ENCODE measurements around the gene ADGRG6.

ADGRG6 gene

DNA sequence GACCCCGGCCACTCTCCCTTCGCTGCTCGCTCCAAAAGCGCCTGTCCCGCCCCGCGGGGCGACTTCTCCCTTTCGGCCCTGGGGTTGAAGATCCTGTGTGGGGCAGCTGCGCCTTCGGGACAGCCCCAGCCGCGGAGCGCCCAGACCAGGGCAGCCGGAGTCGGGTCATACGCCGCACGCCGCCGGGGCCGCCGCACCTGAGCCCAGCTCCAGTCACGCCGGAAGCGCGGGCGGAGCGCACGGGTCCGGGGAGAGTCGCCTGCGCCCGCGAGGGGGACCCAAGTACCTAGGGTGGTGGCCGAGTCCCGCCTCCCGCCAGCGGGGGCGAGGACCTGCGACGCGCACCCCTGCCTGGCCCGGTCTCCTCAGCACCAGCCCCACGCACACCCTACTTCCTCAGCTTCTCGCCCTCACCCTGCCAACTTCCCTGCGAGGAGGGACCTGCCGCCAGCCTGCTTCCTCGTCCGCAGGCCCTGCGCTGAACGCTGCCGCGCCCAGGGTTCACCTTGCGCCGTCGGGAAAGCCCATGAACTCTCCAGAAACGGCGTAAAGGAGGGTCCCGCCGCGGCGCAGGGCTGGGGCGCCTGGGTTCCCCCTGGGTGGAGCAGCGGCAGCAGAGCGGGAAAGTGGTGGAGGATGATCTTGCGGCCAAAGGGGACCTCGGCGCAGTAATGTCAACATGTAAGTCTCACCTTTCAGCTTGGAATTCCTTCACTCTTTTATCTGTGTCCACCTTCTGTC is at the start of gene ADGRG6:
Gene ADGRG6, plus strand, starts transcription at position 357 of the 741 bp plus-strand sequence. Its CDS starts 323 bp downstream, at position 680.
- CTCF ChIA-PET: interaction anchor here (0.6 to 2.1 kb wide), 6 partner anchors 12 to 176 kb away, joined by 3 to 14 read pairs (median 3); no protein-coding TSS in a partner anchor
- TF ChIP-seq L3MBTL2 (conservative IDR thresholded peaks at IDR 0.05) (peak; percentile 86), FOXK2 (IDR thresholded peaks at IDR 0.05) (no peak)
- peak; percentile 69 for DNase-seq (ENCODE audit: extremely low spot score)
- POLR2A ChIA-PET: interaction anchor here (0.9 to 1.4 kb wide), 9 partner anchors 12 to 146 kb away, joined by 3 to 6 read pairs (median 4); no protein-coding TSS in a partner anchor

DNA sequence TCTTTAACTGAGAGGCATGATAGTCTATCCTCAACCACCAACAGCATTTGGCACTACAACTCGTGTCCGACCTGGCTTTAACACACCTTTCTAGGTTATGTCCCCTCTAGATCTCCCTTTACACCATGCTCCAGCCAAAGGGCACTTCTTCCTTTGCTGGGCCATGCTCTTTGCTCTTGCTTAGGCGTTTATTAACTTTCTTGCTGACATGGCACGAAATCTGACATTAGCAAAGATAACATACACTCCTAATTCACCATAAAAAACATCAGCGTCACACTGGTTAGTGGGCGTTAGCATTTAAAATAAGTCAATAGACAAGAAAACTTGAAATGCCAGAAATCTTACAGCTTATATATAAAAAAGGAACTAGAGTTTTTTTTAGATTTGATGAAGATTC is 47.3 kb upstream of the ADGRG6 start:
- TF ChIP-seq FOXK2 (IDR thresholded peaks at IDR 0.05) (no peak), ELF4 (IDR thresholded peaks at IDR 0.05) (no peak), TARDBP (IDR thresholded peaks at IDR 0.05) (no peak), L3MBTL2 (conservative IDR thresholded peaks at IDR 0.05) (no peak)
- ChIA-PET CTCF (interaction anchor here (0.8 kb wide), 1 partner anchor 22 kb away, joined by 3 read pairs; no protein-coding TSS in a partner anchor), POLR2A (no interaction called here)
- no peak for DNase-seq (ENCODE audit: extremely low spot score)

DNA sequence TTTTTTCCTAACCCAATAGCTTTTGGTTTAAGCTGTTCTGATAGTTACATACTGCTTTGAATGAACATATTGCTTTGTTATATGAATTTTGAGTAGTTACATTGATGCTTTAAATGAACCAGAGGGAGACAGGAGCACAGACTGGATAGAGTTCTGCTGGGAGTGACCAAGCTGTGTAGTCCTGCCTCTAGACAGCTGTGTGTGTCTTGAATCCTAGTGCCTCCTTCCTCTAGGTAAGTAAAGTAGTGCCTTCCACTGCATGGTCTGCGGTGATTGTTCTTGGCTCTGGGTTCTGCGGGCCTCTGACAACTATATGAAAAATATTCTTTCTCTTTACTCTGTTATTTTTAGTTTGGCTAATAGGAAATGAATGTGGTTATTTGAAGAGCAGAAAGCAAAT is 46.0 kb upstream of the ADGRG6 start:
- TF ChIP-seq L3MBTL2 (conservative IDR thresholded peaks at IDR 0.05): no peak
- no peak for TF ChIP-seq FOXK2 (IDR thresholded peaks at IDR 0.05)
- TF ChIP-seq ARNT (IDR thresholded peaks at IDR 0.05): no peak
- TF ChIP-seq CTBP1 (IDR thresholded peaks at IDR 0.05; ENCODE audit: borderline replicate concordance): no peak
- TF ChIP-seq TARDBP (IDR thresholded peaks at IDR 0.05): no peak
- no peak for TF ChIP-seq SP1 (IDR thresholded peaks at IDR 0.05)
- TF ChIP-seq NFRKB (IDR thresholded peaks at IDR 0.05): no peak
- TF ChIP-seq LEF1 (IDR thresholded peaks at IDR 0.05; ENCODE audit: borderline replicate concordance): no peak
- TF ChIP-seq FOXM1 (IDR thresholded peaks at IDR 0.05; ENCODE audit: borderline replicate concordance): no peak
- no peak for TF ChIP-seq ELF4 (IDR thresholded peaks at IDR 0.05)
- DNase-seq (ENCODE audit: extremely low spot score): no peak
- ChIA-PET POLR2A (no interaction called here), CTCF (interaction anchor here (0.6 kb wide), 2 partner anchors 8 to 100 kb away, joined by 3 to 5 read pairs; no protein-coding TSS in a partner anchor)

DNA sequence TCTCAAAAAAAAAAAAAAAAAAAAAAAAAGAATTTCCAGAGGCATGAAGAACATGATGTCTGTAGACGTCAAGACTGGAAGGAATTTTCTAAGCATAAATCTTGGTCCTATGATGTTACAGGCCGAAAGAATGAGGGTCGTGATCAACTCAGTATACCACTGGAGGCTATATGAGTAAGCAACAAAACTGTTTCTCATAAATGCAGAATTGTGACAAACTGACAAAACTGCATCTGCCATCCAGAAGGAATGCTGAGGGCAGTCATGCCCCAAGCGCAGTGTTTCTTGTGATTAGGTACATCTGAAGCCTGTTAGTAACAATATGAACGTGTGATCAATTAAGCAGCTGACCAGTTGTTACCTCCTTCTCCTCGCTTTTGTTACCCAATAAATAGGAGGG is 43.5 kb upstream of the ADGRG6 start:
- TF ChIP-seq SP1 (IDR thresholded peaks at IDR 0.05): no peak
- TF ChIP-seq HDGF (IDR thresholded peaks at IDR 0.05; ENCODE audit: borderline replicate concordance): no peak
- no peak for TF ChIP-seq SUZ12 (IDR thresholded peaks at IDR 0.05)
- no peak for TF ChIP-seq BHLHE40 (IDR thresholded peaks at IDR 0.05; ENCODE audit: borderline replicate concordance)
- TF ChIP-seq TARDBP (IDR thresholded peaks at IDR 0.05): no peak
- TF ChIP-seq NFRKB (IDR thresholded peaks at IDR 0.05): no peak
- TF ChIP-seq L3MBTL2 (conservative IDR thresholded peaks at IDR 0.05): no peak
- no peak for TF ChIP-seq ELF4 (IDR thresholded peaks at IDR 0.05)
- no peak for TF ChIP-seq CTBP1 (IDR thresholded peaks at IDR 0.05; ENCODE audit: borderline replicate concordance)
- no peak for TF ChIP-seq ZNF384 (IDR thresholded peaks at IDR 0.05)
- TF ChIP-seq FOXK2 (IDR thresholded peaks at IDR 0.05): no peak
- no peak for TF ChIP-seq LEF1 (IDR thresholded peaks at IDR 0.05; ENCODE audit: borderline replicate concordance)
- ChIA-PET CTCF (no interaction called here), POLR2A (no interaction called here)
- no peak for DNase-seq (ENCODE audit: extremely low spot score)

DNA sequence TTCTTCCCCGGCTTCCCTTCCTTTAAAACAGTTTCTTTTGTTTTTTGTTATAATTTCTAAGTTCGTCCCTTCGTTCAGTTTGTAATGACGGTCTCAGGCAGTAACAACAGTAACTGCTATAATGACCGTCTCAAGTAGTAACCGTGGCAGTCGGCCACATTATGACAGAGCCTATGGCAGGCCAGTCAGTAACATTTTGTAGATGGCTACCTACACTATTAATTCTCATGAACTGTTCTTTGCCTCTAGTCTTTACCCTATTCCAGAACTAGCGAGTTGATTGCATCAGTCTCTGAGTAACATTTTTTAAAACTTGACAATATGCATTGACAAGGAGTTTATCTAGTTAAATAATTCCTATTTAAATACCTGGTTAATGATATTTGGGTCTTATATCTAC is 43.0 kb upstream of the ADGRG6 start:
- DNase-seq (ENCODE audit: extremely low spot score): no peak
- ChIA-PET POLR2A (no interaction called here), CTCF (no interaction called here)
- no peak for TF ChIP-seq PKNOX1 (IDR thresholded peaks at IDR 0.05)
- no peak for TF ChIP-seq FOXA1 (IDR thresholded peaks at IDR 0.05)
- no peak for TF ChIP-seq FOXK2 (IDR thresholded peaks at IDR 0.05)
- TF ChIP-seq LEF1 (IDR thresholded peaks at IDR 0.05; ENCODE audit: borderline replicate concordance): no peak

DNA sequence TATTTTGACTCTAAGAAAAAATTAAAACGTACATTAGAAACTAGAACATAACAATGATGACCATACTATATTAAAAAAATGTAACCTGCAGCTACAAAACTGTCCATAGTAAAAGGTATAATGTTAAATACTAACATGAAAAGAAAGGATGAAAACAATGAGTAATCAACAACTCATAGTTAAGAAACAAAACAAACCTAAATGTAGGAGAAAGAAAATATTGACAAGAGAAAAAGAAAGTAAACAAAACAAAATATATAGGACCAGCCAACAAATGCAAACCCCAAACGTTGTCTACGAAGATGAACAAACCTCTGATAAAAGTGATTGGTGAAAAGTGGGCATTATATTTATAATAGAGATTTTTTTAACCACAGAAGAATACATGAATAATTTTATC is 41.1 kb upstream of the ADGRG6 start:
- ChIA-PET CTCF (no interaction called here), POLR2A (no interaction called here)
- no peak for DNase-seq (ENCODE audit: extremely low spot score)
- TF ChIP-seq LEF1 (IDR thresholded peaks at IDR 0.05; ENCODE audit: borderline replicate concordance) (no peak), FOXM1 (IDR thresholded peaks at IDR 0.05; ENCODE audit: borderline replicate concordance) (no peak), SP1 (IDR thresholded peaks at IDR 0.05) (no peak), TARDBP (IDR thresholded peaks at IDR 0.05) (no peak), L3MBTL2 (conservative IDR thresholded peaks at IDR 0.05) (no peak), CTBP1 (IDR thresholded peaks at IDR 0.05; ENCODE audit: borderline replicate concordance) (no peak), PKNOX1 (IDR thresholded peaks at IDR 0.05) (no peak), FOXA1 (IDR thresholded peaks at IDR 0.05) (no peak), ARNT (IDR thresholded peaks at IDR 0.05) (no peak), ELF4 (IDR thresholded peaks at IDR 0.05) (no peak), ZNF384 (IDR thresholded peaks at IDR 0.05) (no peak), FOXK2 (IDR thresholded peaks at IDR 0.05) (no peak), SUZ12 (IDR thresholded peaks at IDR 0.05) (no peak), BHLHE40 (IDR thresholded peaks at IDR 0.05; ENCODE audit: borderline replicate concordance) (no peak)

- DNase-seq (ENCODE audit: extremely low spot score): no peak
- TF ChIP-seq PKNOX1 (IDR thresholded peaks at IDR 0.05) (no peak), LEF1 (IDR thresholded peaks at IDR 0.05; ENCODE audit: borderline replicate concordance) (no peak), ELF4 (IDR thresholded peaks at IDR 0.05) (no peak)
- ChIA-PET POLR2A (no interaction called here), CTCF (no interaction called here)
Observed at GRCh38 chr6:142262231-142262630, 39.6 kb upstream of the ADGRG6 start.

All from HEK293T (cell line).